ENCODE results near the gene MYL4.
"Not testable (repeated sequence)": the region's sequence is repeated elsewhere in the genome, so short reads cannot be mapped to it uniquely, and the experiment has no call there.

The MYL4 gene

GRCh38 chr17:47180337-47180736 is 28.8 kb upstream of the MYL4 start:
- Histone ChIP-seq H3K27me3 (ENCODE audit: control insufficient read depth, insufficient read depth, low read length) (no peaks in the 10 kb centered on the region), H3K9me3 (ENCODE audit: control insufficient read depth, low read length) (no peaks in the 10 kb centered on the region), H3K9ac (ENCODE audit: low read length) (no peak overlapping the region), H3K4me3 (ENCODE audit: low read length) (no peak overlapping the region), H3K36me3 (ENCODE audit: control insufficient read depth, insufficient read depth, low read length) (no peaks in the 10 kb centered on the region), H3K4me1 (ENCODE audit: control insufficient read depth, insufficient read depth, low read length) (no peaks in the 10 kb centered on the region)

GRCh38 chr17:47180988-47181387 is 28.2 kb upstream of the MYL4 start:
- H3K9ac ChIP-seq (ENCODE audit: low read length); H3K27me3 ChIP-seq (ENCODE audit: control insufficient read depth, insufficient read depth, low read length); H3K36me3 ChIP-seq (ENCODE audit: control insufficient read depth, insufficient read depth, low read length); H3K9me3 ChIP-seq (ENCODE audit: control insufficient read depth, low read length); H3K4me3 ChIP-seq (ENCODE audit: low read length); H3K4me1 ChIP-seq (ENCODE audit: control insufficient read depth, insufficient read depth, low read length): not testable (repeated sequence)

GRCh38 chr17:47184681-47185080 is 24.5 kb upstream of the MYL4 start:
- Histone ChIP-seq H3K4me1 (ENCODE audit: control insufficient read depth, insufficient read depth, low read length) (no peaks in the 10 kb centered on the region), H3K4me3 (ENCODE audit: low read length) (no peak overlapping the region), H3K9me3 (ENCODE audit: control insufficient read depth, low read length) (no peaks in the 10 kb centered on the region), H3K27me3 (ENCODE audit: control insufficient read depth, insufficient read depth, low read length) (no peaks in the 10 kb centered on the region), H3K36me3 (ENCODE audit: control insufficient read depth, insufficient read depth, low read length) (no peaks in the 10 kb centered on the region), H3K9ac (ENCODE audit: low read length) (no peak overlapping the region)

GRCh38 chr17:47188271-47188875 is 20.8 kb upstream of the MYL4 start:
- Histone ChIP-seq H3K9ac (ENCODE audit: low read length) (peak overlapping the region; percentile 89), H3K4me3 (ENCODE audit: low read length) (peak overlapping the region; percentile 44), H3K9me3 (ENCODE audit: control insufficient read depth, low read length) (no peaks in the 10 kb centered on the region), H3K4me1 (ENCODE audit: control insufficient read depth, insufficient read depth, low read length) (no peaks in the 10 kb centered on the region), H3K27me3 (ENCODE audit: control insufficient read depth, insufficient read depth, low read length) (no peaks in the 10 kb centered on the region), H3K36me3 (ENCODE audit: control insufficient read depth, insufficient read depth, low read length) (no peaks in the 10 kb centered on the region)

- Histone ChIP-seq H3K4me3 (ENCODE audit: low read length) (peak within 1 kb of the TSS; percentile 44), H3K36me3 (ENCODE audit: control insufficient read depth, insufficient read depth, low read length) (no peaks in the 10 kb centered on the region), H3K4me1 (ENCODE audit: control insufficient read depth, insufficient read depth, low read length) (no peaks in the 10 kb centered on the region)
These were observed 20.0 kb upstream of the MYL4 start, which contains the start of gene CDC27 for GRCh38 chr17:47188876-47189731. Gene CDC27, minus strand, starts transcription at chr17:47189295. Its CDS starts 123 bp downstream, at chr17:47189172.

GRCh38 chr17:47189732-47190237 is 19.4 kb upstream of the MYL4 start:
- H3K4me3 ChIP-seq (ENCODE audit: low read length) = no peak overlapping the region
- H3K4me1 ChIP-seq (ENCODE audit: control insufficient read depth, insufficient read depth, low read length) = no peaks in the 10 kb centered on the region
- no peaks in the 10 kb centered on the region for H3K36me3 ChIP-seq (ENCODE audit: control insufficient read depth, insufficient read depth, low read length)
- H3K27me3 ChIP-seq (ENCODE audit: control insufficient read depth, insufficient read depth, low read length) = no peaks in the 10 kb centered on the region
- no peaks in the 10 kb centered on the region for H3K9me3 ChIP-seq (ENCODE audit: control insufficient read depth, low read length)
- H3K9ac ChIP-seq (ENCODE audit: low read length) = peak overlapping the region; percentile 51

More at GRCh38 chr17:47188876-47189731, 20.0 kb upstream of the MYL4 start, which contains the start of gene CDC27:
- Histone ChIP-seq H3K9ac (ENCODE audit: low read length) (peak within 1 kb of the TSS; percentile 89), H3K9me3 (ENCODE audit: control insufficient read depth, low read length) (no peaks in the 10 kb centered on the region), H3K27me3 (ENCODE audit: control insufficient read depth, insufficient read depth, low read length) (no peaks in the 10 kb centered on the region)

GRCh38 chr17:47190243-47190642 is 18.9 kb upstream of the MYL4 start:
- Histone ChIP-seq H3K4me3 (ENCODE audit: low read length) (no peak overlapping the region), H3K4me1 (ENCODE audit: control insufficient read depth, insufficient read depth, low read length) (no peaks in the 10 kb centered on the region), H3K27me3 (ENCODE audit: control insufficient read depth, insufficient read depth, low read length) (no peaks in the 10 kb centered on the region), H3K9ac (ENCODE audit: low read length) (no peak overlapping the region), H3K36me3 (ENCODE audit: control insufficient read depth, insufficient read depth, low read length) (no peaks in the 10 kb centered on the region), H3K9me3 (ENCODE audit: control insufficient read depth, low read length) (no peaks in the 10 kb centered on the region)

GRCh38 chr17:47190770-47191169 is 18.4 kb upstream of the MYL4 start:
- Histone ChIP-seq H3K9ac (ENCODE audit: low read length) (no peak overlapping the region), H3K27me3 (ENCODE audit: control insufficient read depth, insufficient read depth, low read length) (no peaks in the 10 kb centered on the region), H3K4me1 (ENCODE audit: control insufficient read depth, insufficient read depth, low read length) (no peaks in the 10 kb centered on the region), H3K9me3 (ENCODE audit: control insufficient read depth, low read length) (no peaks in the 10 kb centered on the region), H3K4me3 (ENCODE audit: low read length) (no peak overlapping the region), H3K36me3 (ENCODE audit: control insufficient read depth, insufficient read depth, low read length) (no peaks in the 10 kb centered on the region)

GRCh38 chr17:47192554-47192953 is 16.6 kb upstream of the MYL4 start:
- Histone ChIP-seq H3K9me3 (ENCODE audit: control insufficient read depth, low read length) (no peaks in the 10 kb centered on the region), H3K27me3 (ENCODE audit: control insufficient read depth, insufficient read depth, low read length) (no peaks in the 10 kb centered on the region), H3K4me1 (ENCODE audit: control insufficient read depth, insufficient read depth, low read length) (no peaks in the 10 kb centered on the region), H3K36me3 (ENCODE audit: control insufficient read depth, insufficient read depth, low read length) (no peaks in the 10 kb centered on the region), H3K9ac (ENCODE audit: low read length) (no peak overlapping the region), H3K4me3 (ENCODE audit: low read length) (no peak overlapping the region)

- Histone ChIP-seq H3K4me1 (ENCODE audit: control insufficient read depth, insufficient read depth, low read length) (no peaks in the 10 kb centered on the region), H3K36me3 (ENCODE audit: control insufficient read depth, insufficient read depth, low read length) (no peaks in the 10 kb centered on the region), H3K9me3 (ENCODE audit: control insufficient read depth, low read length) (no peaks in the 10 kb centered on the region), H3K27me3 (ENCODE audit: control insufficient read depth, insufficient read depth, low read length) (no peaks in the 10 kb centered on the region), H3K9ac (ENCODE audit: low read length) (no peak overlapping the region), H3K4me3 (ENCODE audit: low read length) (no peak overlapping the region)
These were observed 15.1 kb upstream of the MYL4 start for GRCh38 chr17:47193931-47194511.

- Histone ChIP-seq H3K4me1 (ENCODE audit: control insufficient read depth, insufficient read depth, low read length) (peaks cover 4% of the 10 kb centered on the region), H3K36me3 (ENCODE audit: control insufficient read depth, insufficient read depth, low read length) (no peaks in the 10 kb centered on the region), H3K9ac (ENCODE audit: low read length) (no peak overlapping the region), H3K4me3 (ENCODE audit: low read length) (no peak overlapping the region), H3K9me3 (ENCODE audit: control insufficient read depth, low read length) (no peaks in the 10 kb centered on the region), H3K27me3 (ENCODE audit: control insufficient read depth, insufficient read depth, low read length) (no peaks in the 10 kb centered on the region)
These were observed 11.3 kb upstream of the MYL4 start for GRCh38 chr17:47197821-47198220.
